Lower leg skin (tissue), 4 donors: ENCODE data around the gene PRKAR1B. TPM values are rescaled to one million over a fixed set of nuclear protein-coding genes. Genes with fewer than 3 reads are reported as not detected.

Experiments used
- DNase-seq, 2 donors: peaks; one replicate each; pipeline ENCODE4 v3.0.0-alpha.2; 2019; ENCODE audit warnings: low spot score in 2 of 2
- H3K4me3 ChIP-seq: fragments of 200-600 bp; sonication (generic); 2 replicates; pipeline ENCODE4 v1.5.1; 2017; ENCODE audit warnings: mild to moderate bottlenecking, low read depth; ENCODE audit not compliant: poor library complexity, severe bottlenecking
- CTCF ChIP-seq, 3 donors: fragments of 450-650 bp; IDR thresholded peaks; one replicate each; pipeline ENCODE4 v1.5.1; 2016; ENCODE audit warnings: antibody characterized with exemption in 3 of 3, mild to moderate bottlenecking in 3 of 3, moderate library complexity in 2 of 3
- POLR2A ChIP-seq, 2 donors: fragments of 450-650 bp; IDR thresholded peaks; one replicate each; pipeline ENCODE4 v1.6.1; 2016 to 2017; ENCODE audit warnings: antibody characterized with exemption in 2 of 2, mild to moderate bottlenecking in 1 of 2, moderate library complexity in 1 of 2
- WGBS, 2 donors: methylation state at CpG; one replicate each; pipeline ENCODE4 v1.1.5; 2018; 5-methylcytosine and 5-hydroxymethylcytosine counted together
- intact Hi-C: fragments of 100-400 bp; cut with DNase I; formaldehyde crosslinking; loops from one replicate; pipeline ENCODE4 v1.15.0; 2023; ENCODE audit warnings: low total_unique reads
- total RNA-seq, 4 donors: library from RNA; depleted of rRNA; stranded (reverse); fragments of >200 nt; gene quantifications; one replicate each; pipeline ENCODE4 v1.1.0, GENCODE V29; 2016

Gene PRKAR1B
- total RNA-seq, 4 donors from 2014 or later, result 7.8 to 16.9 (median 15.0) TPM

- intact Hi-C loops, result no loop called here
- no peak for DNase-seq
- WGBS, 2 donors, result 96 to 97% methylated on average over 22 to 26 of the region's 29 CpGs
- TF ChIP-seq CTCF (IDR thresholded peaks at IDR 0.05) (no peak), POLR2A (IDR thresholded peaks at IDR 0.05) (no peak)
- no peak overlapping the region for H3K4me3 ChIP-seq
Observed at GRCh38 chr7:594920-595620, 132.0 kb downstream of the PRKAR1B start.

- DNase-seq, result no peak
- H3K4me3 ChIP-seq, result no peak overlapping the region
- WGBS, 2 donors, result 96 to 97% methylated on average over 5 to 15 of the region's 16 CpGs
- TF ChIP-seq POLR2A (IDR thresholded peaks at IDR 0.05) (no peak), CTCF (IDR thresholded peaks at IDR 0.05) (no peak)
- intact Hi-C loops, result no loop called here
Observed at GRCh38 chr7:594212-594913, 132.7 kb downstream of the PRKAR1B start.

- TF ChIP-seq CTCF (IDR thresholded peaks at IDR 0.05), result no peak
- TF ChIP-seq POLR2A (IDR thresholded peaks at IDR 0.05), result no peak
- no peak for DNase-seq
- H3K4me3 ChIP-seq, result no peak overlapping the region
- 59 to 71% methylated on average over 31 to 34 of the region's 34 CpGs for WGBS, 2 donors
- intact Hi-C loops, result no loop called here
Observed at GRCh38 chr7:593324-594115, 133.6 kb downstream of the PRKAR1B start.

GRCh38 chr7:591856-592628, 135.0 kb downstream of the PRKAR1B start:
- WGBS, 2 donors, result 93 to 95% methylated on average over 34 to 42 of the region's 42 CpGs
- no peak overlapping the region for H3K4me3 ChIP-seq
- intact Hi-C loops, result no loop called here
- TF ChIP-seq POLR2A (IDR thresholded peaks at IDR 0.05), result no peak
- TF ChIP-seq CTCF (IDR thresholded peaks at IDR 0.05), result no peak
- no peak for DNase-seq

GRCh38 chr7:590731-591551, 136.1 kb downstream of the PRKAR1B start:
- no peak for TF ChIP-seq CTCF (IDR thresholded peaks at IDR 0.05)
- no peak for TF ChIP-seq POLR2A (IDR thresholded peaks at IDR 0.05)
- WGBS, 2 donors, result 32 to 56% methylated on average over 30 to 36 of the region's 45 CpGs
- no peak overlapping the region for H3K4me3 ChIP-seq
- intact Hi-C loops, result no loop called here
- DNase-seq, result no peak
